GM19035 (cell line): ENCODE measurements around the gene ZNF785.
"Not testable (repeated sequence)": the region's sequence is repeated elsewhere in the genome, so short reads cannot be mapped to it uniquely, and the experiment has no call there.

Experiments used
- ATAC-seq: cut with Tn5 transposase; IDR thresholded peaks from one replicate; pipeline ENCODE4 v1.9.1; 2021; ENCODE audit not compliant: unreplicated experiment

The ZNF785 gene

DNA sequence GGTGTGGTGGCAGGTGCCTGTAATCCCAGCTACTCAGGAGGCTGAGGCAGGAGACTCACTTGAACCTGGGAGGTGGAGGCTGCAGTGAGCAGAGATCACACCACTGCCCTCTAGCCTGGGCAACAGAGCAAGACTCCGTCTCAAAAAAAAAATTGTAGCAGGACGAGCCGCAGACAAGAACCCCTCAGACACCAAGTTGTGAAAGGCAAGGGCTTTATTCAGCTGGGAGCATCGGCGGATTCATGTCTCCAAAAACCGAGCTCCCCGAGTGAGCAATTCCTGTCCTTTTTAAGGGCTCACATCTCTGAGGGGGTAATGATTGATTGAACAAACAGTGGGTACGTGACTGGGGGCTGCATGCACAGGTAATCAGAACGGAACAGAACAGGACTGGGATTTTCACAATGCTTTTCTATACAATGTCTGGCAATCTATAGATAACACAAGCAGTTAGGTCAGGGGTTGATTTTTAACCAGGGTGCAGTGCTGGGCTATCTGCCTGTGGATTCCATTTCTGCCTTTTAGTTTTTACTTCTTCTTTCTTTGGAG is 44.5 kb downstream of the ZNF785 start:
- ATAC-seq: not testable (repeated sequence)

DNA sequence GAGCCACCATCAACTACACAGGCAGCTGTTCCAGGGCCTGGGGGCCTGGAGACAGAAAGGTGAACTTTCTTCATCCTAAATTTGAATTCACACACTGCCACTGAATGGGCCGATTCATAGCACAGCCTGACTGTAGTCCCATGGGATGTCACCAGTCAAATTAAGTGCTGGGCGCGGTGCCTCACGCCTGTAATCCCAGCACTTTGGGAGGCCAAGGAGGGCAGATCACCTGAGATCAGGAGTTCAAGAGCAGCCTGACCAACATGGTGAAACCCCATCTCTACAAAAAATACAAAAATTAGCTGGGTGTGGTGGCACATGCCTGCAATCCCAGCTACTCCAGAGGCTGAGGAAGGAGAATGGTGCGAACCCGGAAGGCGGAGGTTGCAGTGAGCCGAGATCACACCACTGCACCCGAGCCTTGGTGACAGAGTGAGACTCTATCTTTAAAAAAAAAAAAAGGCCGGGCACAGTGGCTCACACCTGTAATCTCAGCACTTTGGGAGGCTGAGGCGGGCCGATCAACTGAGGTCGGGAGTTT is 45.4 kb downstream of the ZNF785 start:
- not testable (repeated sequence) for ATAC-seq

DNA sequence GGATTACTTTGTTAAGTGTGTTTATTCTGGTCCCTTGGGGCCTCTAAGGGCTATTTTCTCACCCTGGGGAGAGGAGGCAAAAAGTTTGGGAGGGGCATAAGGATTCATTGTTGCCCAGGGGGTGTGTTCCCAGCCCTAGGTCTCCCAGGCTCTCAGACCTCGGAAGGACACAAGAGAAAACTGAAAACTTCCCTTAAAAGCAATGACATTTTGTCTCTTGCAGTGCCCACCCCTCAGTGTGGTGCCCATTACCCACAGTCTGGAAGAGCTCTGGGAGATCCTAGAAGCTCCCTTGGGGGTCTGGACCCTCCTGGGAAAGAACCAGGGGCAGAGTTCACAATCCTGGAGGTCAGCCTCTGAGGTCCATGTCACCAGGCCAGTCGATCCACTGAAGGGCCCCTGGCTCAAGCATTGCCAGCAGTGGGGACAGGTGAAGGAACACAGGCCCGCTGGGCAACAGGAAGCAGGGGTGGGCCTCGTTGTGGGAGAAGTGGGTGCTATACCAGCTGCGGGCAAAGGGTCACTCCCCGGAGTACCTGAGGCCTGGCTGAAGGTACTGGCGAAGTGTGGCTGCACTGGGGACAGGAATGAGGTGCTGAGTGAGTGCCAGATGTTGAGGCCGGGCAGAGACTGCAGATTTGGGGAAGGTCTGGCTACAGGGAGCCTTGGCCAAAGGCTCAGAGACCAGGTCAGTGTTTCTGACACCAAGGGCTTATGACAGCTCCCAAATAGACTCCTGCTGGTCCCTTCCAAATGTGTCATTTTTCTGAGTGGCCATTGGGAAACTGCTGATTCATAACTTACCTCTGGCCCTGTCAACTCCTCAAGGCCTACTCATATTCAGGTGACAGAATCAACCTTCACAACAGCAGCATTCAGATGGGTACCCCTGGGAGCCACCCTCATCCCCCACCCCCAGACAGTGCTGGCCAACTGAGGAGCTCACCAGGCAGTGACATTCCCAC is 46.2 kb downstream of the ZNF785 start:
- ATAC-seq: no peak

DNA sequence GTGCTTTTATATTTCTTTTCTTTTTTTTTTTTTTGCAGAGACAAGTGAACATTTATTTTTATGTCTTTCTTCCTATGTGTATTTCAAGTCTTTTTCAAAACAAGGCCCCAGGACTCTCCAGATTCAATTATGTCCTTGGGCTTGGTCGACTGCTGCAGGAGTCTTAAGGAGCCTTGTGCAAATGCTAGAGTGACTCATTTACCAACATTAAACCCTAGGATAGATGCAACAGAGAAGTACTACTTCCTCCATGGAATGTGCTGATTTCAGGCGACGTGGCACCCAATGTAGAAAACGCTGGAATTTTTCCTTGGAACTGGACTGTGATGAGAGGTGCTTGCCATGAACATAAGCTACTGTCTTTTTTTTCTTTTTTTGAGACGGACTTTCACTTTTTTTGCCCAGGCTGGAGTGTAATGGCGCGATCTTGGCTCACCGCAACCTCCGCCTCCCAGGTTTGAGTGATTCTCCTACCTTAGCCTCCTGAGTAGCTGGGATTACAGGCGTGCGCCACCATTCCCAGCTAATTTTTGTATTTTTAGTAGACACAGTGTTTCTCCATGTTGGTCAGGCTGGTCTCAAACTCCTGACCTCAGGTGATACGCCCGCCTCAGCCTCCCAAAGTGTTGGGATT is 49.0 kb downstream of the ZNF785 start:
- not testable (repeated sequence) for ATAC-seq

DNA sequence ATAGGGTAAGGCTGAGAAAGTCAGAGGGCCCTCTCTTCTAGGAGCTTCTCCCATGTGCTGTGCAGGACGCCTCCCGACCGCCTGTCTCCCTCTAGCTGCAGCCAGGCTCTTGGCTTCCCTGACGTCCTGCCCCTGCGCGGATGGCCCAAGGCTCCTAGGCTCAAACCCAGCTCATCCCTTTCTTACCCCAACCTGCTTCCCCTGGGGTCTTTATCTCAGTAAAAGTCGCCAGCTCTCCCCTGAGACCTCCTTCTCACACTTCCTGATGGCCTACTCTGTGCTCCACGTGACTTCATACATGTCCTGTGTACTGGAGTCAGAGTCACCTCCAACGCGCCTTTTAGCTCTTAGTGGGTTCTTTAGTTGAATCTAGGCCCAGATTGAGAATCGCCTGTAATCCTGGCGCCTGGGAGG is 49.7 kb downstream of the ZNF785 start:
- no peak for ATAC-seq

DNA sequence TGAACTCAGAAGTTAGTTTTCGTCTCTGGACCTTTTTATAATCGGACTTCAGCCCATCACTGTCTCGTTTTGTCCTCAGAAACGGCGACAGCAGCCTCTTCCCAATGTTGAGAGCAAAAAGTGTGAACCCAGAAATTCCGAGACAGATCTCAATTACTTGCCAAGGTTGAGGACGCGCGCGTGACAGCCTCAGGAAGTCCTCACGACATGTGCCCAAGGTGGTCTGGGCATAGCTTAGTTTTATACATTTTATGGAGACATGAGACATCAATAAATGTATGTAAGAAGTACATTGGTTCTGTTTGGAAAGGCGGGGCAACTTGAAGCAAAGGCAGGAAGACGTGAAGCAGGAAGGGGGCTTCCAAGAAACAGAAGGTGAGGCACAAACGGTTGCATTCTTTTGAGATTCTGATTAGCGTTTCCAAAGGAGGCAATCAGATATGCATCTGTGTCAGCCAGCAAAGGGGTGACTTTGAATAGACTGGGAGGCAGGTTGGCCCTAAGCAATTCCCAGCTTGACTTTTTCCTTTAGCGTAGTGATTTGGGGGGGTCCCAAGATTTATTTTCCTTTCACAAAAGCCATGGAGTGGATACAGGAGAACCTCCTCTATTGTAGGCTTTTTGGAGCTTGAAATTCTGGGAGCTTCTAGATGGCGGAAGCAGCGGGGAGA is 50.3 kb downstream of the ZNF785 start:
- peak; percentile 13 for ATAC-seq

DNA sequence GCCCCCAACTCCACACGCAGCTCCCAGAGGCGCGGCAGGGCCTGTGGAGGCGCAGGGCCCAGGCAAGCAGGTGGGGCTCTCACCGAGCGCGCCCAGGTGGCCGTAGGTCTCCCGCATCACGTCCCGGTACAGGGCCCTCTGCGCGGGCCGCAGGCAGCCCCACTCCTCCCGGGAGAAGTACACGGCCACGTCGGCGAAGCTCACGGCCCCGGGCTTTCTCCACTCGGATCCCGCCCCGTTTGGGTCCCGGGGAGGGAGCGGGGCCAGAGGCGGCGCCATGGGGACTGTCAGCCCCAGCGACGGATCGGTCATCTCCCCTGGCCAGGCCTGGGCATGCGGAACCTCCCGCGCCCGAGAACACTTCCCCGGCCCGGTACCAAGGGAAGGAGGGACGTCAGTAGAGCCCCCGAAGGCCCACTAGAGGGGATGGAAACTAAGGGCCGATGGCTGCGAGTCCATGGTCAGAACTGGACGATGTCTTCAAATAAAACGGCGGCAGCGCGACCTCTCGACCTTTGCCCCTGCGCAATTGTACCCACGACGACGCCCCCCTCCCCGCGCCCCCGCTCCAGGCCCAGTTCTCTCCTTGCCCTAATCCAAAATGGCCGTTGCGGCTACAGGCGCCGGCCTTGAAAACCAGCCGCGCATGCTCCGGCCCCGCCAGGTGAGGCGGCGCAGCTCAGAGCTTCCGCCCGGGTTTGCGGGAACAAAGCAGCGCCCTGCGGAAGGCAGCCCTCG is 51.0 kb downstream of the ZNF785 start, which contains the start of gene ZNF747:
TSS of gene ZNF747 (minus strand) at position 491 of the 738 bp plus-strand sequence. CDS start at position 312, 179 bp downstream.
- peak; percentile 74 for ATAC-seq

DNA sequence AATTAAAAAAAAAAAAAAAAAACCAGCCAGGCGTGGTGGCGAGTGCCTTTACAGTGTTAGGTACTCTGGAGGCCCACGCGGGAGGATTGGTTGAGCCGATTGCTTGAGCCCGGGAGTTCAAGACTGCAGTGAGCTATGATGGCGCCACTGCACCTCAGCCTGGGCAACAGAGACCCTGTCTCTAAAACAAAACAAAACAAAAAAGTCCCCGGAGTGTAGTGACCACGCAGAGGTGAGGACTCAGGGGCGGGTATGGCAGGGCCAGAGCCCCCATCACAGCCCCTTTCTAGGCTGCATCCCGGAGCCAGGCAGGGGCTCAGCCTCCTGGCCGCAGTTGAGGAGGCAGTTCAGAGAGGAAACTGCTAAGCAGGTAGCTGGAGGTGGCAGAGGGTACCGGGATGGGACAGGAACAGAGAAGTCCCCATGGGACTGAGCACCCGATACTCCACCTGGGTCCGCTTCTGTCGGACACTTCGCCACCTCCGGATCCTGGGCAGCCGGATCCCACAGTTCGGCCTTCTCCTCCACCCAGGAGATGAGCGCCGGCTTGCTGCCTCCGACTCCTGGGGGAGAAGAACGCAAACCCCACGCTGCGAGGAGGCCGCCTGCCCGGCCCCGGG is 51.6 kb downstream of the ZNF785 start:
- ATAC-seq: peak; percentile 20

DNA sequence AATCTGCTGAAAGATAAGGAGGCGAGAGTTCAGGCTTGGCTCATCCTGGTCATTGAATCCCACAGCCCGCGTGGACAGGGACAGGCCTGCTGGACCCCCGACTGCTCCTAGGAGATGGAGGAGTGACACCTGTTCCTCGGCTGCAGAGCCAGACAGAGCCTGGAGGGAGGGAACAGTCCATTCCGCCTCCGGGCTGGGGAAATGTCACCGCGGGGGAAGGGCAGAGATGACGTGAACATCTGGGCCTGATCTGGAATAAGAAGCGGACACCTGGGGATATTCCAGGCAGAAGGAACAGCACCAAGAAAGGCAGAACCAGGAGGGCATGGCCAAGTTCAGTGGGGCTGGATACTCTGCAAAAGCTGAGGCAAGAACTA is 52.4 kb downstream of the ZNF785 start:
- no peak for ATAC-seq

DNA sequence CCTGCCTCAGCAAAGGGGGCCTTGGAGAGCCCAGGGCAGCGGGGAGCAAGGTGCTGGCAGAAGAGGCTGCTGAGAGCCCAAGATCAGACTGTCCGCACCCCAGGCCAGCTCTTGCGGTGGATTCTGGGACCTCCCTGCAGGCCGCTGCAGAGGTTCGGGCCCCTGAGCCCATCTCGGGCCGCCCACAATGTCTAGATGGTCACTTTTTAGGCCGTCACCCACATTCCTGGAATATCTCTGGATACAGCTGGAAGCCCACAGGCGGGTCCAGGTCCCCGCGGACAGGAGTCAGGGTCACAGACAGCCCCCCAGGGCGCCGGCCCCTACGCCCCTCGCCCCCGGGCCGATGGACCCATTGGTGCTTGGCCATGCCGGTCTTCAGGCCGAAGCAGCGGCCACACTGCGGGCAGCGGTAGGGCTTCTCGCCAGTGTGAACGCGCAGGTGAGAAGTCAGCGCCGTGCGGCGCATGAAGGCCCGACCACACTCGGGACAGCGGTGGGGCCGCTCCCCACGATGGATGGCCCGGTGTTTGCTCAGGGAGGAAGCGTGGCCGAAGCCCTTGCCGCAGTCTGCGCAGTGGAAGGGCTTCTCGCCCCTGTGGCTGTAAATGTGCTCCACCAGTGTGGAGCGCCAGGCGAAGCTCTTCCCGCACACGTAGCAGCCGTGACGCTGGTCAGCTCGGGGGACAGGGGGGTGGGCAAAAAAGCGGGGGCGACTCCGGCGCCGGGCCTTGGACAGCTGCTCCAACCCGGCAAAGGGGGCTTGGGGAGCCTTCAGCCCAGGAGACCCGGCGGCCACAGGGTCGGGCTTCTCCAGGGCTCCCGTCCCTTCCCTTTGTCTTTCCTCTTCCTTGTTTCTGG is 53.0 kb downstream of the ZNF785 start:
- no peak for ATAC-seq
